NCI-H2107 treated with DMSO at 0.1 percent for 48 hours (cell line): Measurements from ENCODE around the gene CDH13.

Source experiments
- DNase-seq: peaks from one replicate; lab custom pipeline; 2025; ENCODE audit not compliant: unreplicated experiment; lab: John Stamatoyannopoulos, UW

Gene CDH13

DNA sequence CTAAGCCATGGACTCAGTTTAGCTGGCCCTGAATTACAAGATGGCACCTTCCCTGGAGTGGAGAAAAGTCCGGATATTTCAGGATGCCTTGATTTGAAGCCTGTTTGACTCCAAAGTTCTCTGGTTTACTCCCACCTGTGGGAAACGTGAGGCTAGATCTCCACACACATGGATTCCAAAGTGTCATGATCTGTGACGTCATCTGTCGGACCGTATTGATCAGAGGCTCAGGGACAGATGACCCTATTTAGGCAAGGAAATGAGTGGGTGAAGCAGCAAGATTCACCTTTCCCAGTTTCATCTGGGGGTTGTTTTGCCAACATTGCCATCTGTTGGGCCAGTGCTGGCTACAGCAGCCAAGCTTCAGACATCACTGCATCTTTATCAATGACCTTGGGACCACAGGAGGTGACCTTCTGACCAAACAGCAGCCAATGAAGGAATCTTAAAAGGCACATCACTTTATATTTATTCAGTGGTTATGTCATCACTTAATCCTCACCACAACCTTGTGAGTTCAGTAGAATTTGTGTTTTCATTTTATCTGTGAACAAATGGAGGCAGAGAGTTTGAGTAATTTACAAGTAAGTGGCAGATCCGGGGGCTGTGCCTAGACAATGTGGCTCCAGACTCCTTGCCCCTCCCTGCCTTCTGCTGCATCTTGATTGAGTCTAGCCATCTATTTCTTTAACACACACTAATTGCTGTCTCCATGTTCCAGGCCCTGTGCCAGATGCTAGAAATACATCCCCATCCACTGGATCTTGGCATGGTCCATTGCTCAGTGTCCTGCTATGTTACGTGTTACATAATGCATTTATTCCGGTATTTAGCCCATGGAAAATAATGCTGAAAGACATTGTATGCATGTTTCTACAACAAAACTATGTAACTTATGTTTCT lies 1.5 kb upstream of the CDH13 start:
- no peak for DNase-seq

DNA sequence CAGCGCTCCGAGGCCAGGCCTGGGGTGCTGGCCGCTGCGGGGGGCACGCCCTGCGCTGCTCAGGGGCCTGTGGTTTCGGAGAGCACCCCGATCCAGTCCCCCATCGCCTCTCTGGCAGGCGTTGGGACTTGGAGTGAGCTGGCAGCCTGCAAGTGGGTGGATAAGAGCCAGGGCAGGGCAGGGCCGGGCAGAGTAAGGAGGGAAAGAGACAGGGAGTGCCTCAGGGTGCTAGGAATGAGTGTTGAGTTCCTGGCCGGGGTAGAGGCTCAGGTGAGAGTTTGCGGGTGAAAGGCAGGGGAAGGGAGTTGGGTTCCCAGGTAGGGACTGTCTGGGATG lies 1.3 kb downstream of the CDH13 start:
- DNase-seq = no peak

DNA sequence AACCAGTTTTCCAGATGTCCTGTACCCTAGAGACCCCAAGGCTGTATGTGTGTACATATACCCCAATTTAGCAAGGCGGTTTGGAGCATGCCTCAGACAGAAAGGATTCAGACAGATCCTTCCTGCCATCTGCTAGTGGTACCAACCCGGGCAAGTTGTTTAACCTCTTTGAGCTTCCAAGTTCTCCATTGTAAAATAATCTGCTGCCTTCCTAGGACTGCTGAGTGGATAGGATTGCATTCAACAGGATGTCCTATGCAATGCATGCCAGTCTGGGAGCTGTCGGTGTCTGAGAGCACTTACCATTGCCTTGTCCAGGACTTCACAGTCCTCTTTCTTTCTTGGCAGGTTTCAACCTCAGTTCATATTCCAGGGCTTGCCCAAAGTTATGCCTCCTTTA lies 1.9 kb downstream of the CDH13 start:
- no peak for DNase-seq

DNA sequence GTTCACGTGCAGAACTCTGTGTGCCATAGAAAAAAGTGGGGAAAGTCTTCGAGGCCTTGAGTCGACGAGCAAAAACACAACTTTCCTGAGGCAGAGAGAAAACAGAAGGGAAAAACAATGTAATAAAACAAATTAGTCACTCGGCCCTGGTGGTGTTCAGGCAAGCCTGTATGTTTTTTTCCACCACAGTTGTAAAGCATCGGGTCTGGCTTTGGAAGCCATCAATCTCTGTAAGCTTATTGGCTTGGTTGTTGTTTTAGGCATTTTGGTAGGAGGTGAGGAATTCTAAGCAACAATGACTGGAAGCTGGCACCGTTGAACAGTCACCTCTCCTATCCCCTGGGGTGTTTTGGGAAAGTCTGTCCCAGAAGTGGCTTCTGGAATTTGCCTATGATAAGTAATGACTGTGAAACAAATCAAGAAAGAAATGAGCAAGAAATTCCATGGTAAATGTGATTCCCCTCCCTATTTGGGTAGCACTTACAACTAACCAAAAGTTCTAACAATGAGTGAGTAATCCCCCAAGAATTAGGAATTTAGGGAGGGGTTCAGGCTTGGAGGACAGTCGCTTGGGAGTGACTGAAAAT lies 2.8 kb downstream of the CDH13 start:
- no peak for DNase-seq

DNA sequence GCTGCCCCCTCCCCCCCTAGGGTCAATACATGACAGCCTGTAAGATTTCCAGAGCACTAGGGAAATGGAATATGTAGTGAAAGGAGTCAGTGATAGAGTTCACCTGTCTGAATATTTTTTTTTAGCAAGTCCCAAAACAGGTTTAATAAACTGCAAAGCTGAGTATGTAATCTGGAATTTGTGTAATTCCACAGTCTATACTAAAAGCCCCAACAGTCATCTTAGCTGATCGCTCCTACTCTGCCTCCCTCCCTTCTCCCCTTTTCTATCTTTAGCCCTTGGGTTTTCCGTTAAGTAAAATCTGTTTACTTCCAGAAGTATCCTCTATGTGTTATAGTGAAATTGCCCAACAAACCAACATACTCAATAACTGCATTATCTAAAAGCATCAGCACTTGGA lies 3.5 kb downstream of the CDH13 start:
- DNase-seq = no peak

DNA sequence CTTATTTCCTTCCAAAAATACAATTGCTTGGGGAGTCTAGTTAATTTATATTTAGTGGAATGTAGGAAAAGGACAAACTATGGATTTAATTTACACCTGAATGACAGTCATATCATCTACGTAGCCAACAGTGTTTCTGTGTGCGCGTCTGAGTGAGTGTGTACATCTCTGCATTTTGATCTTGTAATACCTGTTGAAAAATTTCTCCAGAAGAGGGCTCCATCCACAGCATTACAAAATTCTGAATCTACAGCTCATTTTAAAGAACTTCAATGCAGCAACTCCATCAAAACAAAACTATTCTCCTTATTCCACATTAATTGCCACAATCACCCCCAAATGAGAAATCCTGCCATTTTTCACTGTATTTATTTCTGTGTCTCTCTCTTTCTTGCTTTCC lies 3.9 kb downstream of the CDH13 start:
- DNase-seq = no peak

GRCh38 chr16:82631701-82632685 lies 5.2 kb downstream of the CDH13 start:
- no peak for DNase-seq

DNA sequence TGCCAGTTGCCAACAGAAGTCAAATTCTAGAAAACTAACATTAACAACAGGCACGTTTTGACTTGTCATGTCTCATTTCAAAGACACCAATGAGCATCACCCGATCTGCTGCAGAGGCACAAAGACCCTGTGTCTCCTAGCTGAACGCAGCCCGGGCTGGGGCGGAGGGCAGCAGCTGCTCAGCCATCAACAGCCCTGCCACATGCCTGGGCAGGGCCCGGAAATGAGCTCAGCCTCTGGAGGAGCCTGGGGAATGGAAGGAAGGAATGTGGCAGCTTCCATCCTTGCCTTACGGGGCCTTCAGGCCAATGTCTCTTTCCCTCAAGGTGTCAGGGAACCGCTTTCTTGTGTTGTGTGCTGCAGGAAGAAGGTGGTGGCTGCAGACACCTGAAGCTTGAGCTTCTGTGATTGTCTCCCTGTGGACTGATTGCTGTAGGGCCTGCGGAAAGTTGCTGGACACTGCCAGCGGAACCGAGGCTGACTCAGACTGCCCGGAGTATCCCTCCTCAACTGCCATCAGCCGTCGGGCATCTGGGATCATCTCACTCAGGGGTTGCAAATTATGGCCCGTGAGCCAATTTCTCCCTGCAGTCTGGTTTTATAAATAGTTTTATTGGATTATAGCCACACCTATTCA lies 7.3 kb downstream of the CDH13 start:
- no peak for DNase-seq

DNA sequence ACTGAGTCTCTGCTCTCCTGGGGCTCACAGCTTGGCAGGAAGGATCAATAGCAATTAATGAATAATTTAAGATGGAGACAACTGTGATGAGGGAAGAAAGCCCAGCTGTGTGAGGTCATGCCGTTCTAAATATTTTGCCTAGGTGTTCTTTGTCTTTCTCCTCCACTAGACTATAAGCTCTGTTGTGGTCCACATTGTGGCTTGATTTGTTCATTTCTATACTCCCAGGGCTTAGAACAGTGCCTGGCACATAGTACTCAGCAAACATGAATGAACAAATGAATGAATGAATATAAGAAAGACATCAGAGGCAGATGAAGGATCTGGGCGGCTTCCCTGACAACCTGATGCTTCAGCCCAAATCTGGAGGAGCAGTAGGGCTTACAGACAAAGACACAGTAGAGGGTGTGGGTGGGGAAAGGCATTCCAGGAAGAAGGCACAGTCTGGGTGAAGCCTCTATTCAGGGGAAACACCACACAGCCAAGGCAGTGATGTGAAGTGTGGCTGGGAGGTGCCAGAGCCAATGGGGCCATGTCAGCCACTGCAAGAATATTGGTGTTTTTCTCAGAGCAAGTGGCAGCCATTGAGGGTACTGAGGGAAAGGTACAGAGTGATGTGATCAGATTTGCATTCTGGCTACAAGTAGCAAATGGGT lies 8.3 kb downstream of the CDH13 start:
- no peak for DNase-seq

DNA sequence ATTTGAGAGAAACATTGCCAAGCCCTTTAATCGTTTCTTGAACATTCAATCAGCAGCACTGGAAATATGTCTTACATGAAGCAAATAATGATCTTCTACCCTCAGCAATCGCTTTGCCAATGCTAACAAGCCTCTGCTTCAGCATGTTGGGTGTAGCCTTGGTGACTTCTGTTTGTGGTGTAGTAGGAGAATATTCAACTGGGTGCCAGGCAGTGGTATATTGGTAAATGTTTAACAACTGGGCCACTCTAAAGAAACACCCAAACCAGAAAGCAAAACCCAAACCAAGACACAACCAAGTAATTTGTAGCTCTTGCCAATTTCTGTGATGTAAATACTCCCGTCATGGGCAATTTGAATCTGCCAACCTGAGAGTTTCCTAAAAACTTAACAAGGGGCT lies 9.7 kb downstream of the CDH13 start:
- DNase-seq = no peak

- DNase-seq = no peak
Measured at GRCh38 chr16:82636958-82637357, 10.2 kb downstream of the CDH13 start.

GRCh38 chr16:82638095-82638798 lies 11.5 kb downstream of the CDH13 start:
- no peak for DNase-seq

GRCh38 chr16:82639263-82639662 lies 12.5 kb downstream of the CDH13 start:
- DNase-seq = no peak

GRCh38 chr16:82639666-82640336 lies 13.0 kb downstream of the CDH13 start:
- DNase-seq = no peak

DNA sequence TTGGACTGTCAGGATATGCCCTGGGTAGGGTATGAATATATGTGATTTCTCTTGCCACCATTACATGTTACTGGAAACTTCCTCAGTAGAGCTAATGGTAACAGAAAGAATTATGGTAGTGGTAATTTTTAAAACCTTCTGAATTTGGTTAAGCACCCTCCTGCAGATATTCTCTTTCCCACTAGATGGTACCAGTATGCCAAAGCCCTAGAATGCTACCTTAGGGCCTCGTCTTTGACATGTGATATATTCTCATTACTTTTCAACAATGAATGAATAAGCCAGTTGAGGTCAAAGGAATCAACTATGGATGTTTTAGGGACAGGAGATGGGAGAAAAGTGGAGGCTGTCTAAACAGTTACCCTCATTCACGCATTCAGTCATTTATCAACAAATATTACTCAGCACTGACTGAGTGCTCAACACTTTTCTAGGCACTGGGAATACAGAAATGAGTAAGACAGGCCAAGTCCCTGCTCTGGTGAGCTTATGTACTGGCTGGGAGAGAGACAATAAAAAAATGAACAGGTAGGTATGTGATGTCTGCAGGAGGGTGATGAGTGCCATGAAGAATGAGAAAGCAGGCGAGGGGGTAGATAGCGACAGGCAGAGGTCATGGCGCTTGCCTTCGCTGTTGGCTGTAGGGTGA lies 14.7 kb downstream of the CDH13 start:
- no peak for DNase-seq

GRCh38 chr16:82643136-82643535 lies 16.4 kb downstream of the CDH13 start:
- DNase-seq = no peak

- no peak for DNase-seq
Measured at GRCh38 chr16:82643936-82644630, 17.3 kb downstream of the CDH13 start.

GRCh38 chr16:82646504-82646903 lies 19.7 kb downstream of the CDH13 start:
- DNase-seq = no peak
